Posterior cingulate gyrus (tissue), 11 donors: Measurements from ENCODE around the gene WDR7.

ENCODE experiments used
- DNase-seq, 10 donors: peaks; one replicate each; pipeline versions ENCODE4 v3.0.0 to v3.0.0-alpha.2; 2020 to 2021; ENCODE audit warnings: mixed read lengths in 3 of 10
- intact Hi-C: fragments of 100-400 bp; cut with DNase I; formaldehyde crosslinking; loops from one replicate; pipeline ENCODE4 v1.15.1; 2023

The WDR7 gene

GRCh38 chr18:57018845-57019244 lies 367.7 kb downstream of the WDR7 start:
- intact Hi-C loops: no loop called here
- DNase-seq: no peak

GRCh38 chr18:57022716-57023115 lies 371.6 kb downstream of the WDR7 start:
- no peak for DNase-seq
- intact Hi-C loops: no loop called here

GRCh38 chr18:57023275-57023882 lies 372.2 kb downstream of the WDR7 start:
- DNase-seq: no peak
- intact Hi-C loops: no loop called here

- no peak for DNase-seq
- intact Hi-C loops: no loop called here
These were observed 374.4 kb downstream of the WDR7 start for GRCh38 chr18:57025540-57025939.

GRCh38 chr18:57026316-57026715 lies 375.2 kb downstream of the WDR7 start:
- intact Hi-C loops: no loop called here

GRCh38 chr18:57027190-57027708 lies 376.1 kb downstream of the WDR7 start:
- no peak for DNase-seq
- intact Hi-C loops: no loop called here

More at GRCh38 chr18:57026316-57026715, 375.2 kb downstream of the WDR7 start:
- no peak for DNase-seq

GRCh38 chr18:57029761-57030160 lies 378.6 kb downstream of the WDR7 start:
- intact Hi-C loops: no loop called here

GRCh38 chr18:57030417-57030816 lies 379.3 kb downstream of the WDR7 start:
- intact Hi-C loops: no loop called here
- no peak for DNase-seq

More at GRCh38 chr18:57029761-57030160, 378.6 kb downstream of the WDR7 start:
- DNase-seq: no peak

GRCh38 chr18:57035590-57035989 lies 384.4 kb downstream of the WDR7 start:
- intact Hi-C loops: no loop called here
- DNase-seq: no peak

GRCh38 chr18:57038395-57038794 lies 387.2 kb downstream of the WDR7 start:
- intact Hi-C loops: no loop called here

GRCh38 chr18:57040175-57040574 lies 389.0 kb downstream of the WDR7 start:
- no peak for DNase-seq
- intact Hi-C loops: no loop called here

More at GRCh38 chr18:57038395-57038794, 387.2 kb downstream of the WDR7 start:
- DNase-seq: no peak

- intact Hi-C loops: no loop called here
- DNase-seq: no peak
These were observed 392.1 kb downstream of the WDR7 start for GRCh38 chr18:57043241-57043640.

- intact Hi-C loops: no loop called here
- DNase-seq: no peak
These were observed 397.2 kb downstream of the WDR7 start for GRCh38 chr18:57048351-57048750.

- intact Hi-C loops: no loop called here
- DNase-seq: no peak
These were observed 397.7 kb downstream of the WDR7 start for GRCh38 chr18:57048859-57049258.

GRCh38 chr18:57050310-57050949 lies 399.3 kb downstream of the WDR7 start:
- intact Hi-C loops: no loop called here

GRCh38 chr18:57051021-57051656 lies 400.0 kb downstream of the WDR7 start:
- no peak for DNase-seq
- intact Hi-C loops: no loop called here

More at GRCh38 chr18:57050310-57050949, 399.3 kb downstream of the WDR7 start:
- no peak for DNase-seq

- DNase-seq: no peak
- intact Hi-C loops: no loop called here
These were observed 400.5 kb downstream of the WDR7 start for GRCh38 chr18:57051657-57052044.

- intact Hi-C loops: no loop called here
- DNase-seq: no peak
These were observed 401.0 kb downstream of the WDR7 start for GRCh38 chr18:57052173-57052572.

GRCh38 chr18:57052759-57053158 lies 401.6 kb downstream of the WDR7 start:
- no peak for DNase-seq
- intact Hi-C loops: no loop called here

- intact Hi-C loops: no loop called here
- no peak for DNase-seq
These were observed 403.7 kb downstream of the WDR7 start for GRCh38 chr18:57054891-57055290.

- intact Hi-C loops: no loop called here
- DNase-seq: no peak
These were observed 406.7 kb downstream of the WDR7 start for GRCh38 chr18:57057890-57058289.

GRCh38 chr18:57058734-57059133 lies 407.6 kb downstream of the WDR7 start:
- no peak for DNase-seq
- intact Hi-C loops: no loop called here
